Transverse colon (tissue), 4 donors: Measurements from ENCODE around the gene KMT2E. TPM values are rescaled to one million over a fixed set of nuclear protein-coding genes. Genes with fewer than 3 reads are reported as not detected.

Source experiments
- DNase-seq: peaks from one replicate; pipeline ENCODE4 v3.0.0-alpha.2; 2019
- H3K27ac ChIP-seq, 4 donors: fragments of 200-600 bp; sonication (generic); 2 replicates each; pipeline ENCODE4 v1.5.1; 2016 to 2018; ENCODE audit warnings: inconsistent platforms in 4 of 4
- H3K27me3 ChIP-seq: fragments of 200-600 bp; sonication (generic); 2 replicates; pipeline ENCODE4 v1.5.1; 2017; ENCODE audit warnings: inconsistent platforms
- H3K36me3 ChIP-seq, 4 donors: fragments of 200-600 bp; sonication (generic); 2 replicates each; pipeline ENCODE4 v1.5.1; 2017 to 2019; ENCODE audit warnings: inconsistent platforms in 4 of 4
- H3K4me1 ChIP-seq, 4 donors: fragments of 200-600 bp; sonication (generic); 2 replicates each; pipeline ENCODE4 v1.5.1; 2017 to 2020; ENCODE audit warnings: inconsistent platforms in 4 of 4
- H3K4me3 ChIP-seq, 4 donors: fragments of 200-600 bp; sonication (generic); 1 replicate in 1 of 4; 2 replicates in 3 of 4; pipeline versions ENCODE4 v1.5.1 to v1.6.1; 2017 to 2019; ENCODE audit warnings: inconsistent platforms in 4 of 4
- H3K9me3 ChIP-seq, 2 donors: fragments of 200-600 bp; sonication (generic); 2 replicates each; pipeline ENCODE4 v1.5.1; 2017 to 2019; ENCODE audit warnings: inconsistent platforms in 2 of 2
- CTCF ChIP-seq, 5 experiments: fragments of 200-600 bp in 3 of 5; fragments of 450-650 bp in 2 of 5; sonication (generic) in 3 of 5; IDR thresholded peaks; 1 replicate in 2 of 5; 2 replicates in 3 of 5; pipeline ENCODE4 v1.5.1; 2016 to 2017; ENCODE audit warnings: antibody characterized with exemption in 5 of 5, inconsistent platforms in 3 of 5, mild to moderate bottlenecking in 2 of 5, moderate library complexity in 1 of 5
- EP300 ChIP-seq: sonication (generic); formaldehyde crosslinking; IDR thresholded peaks from one replicate; pipeline ENCODE4 v1.6.1; 2017; ENCODE audit warnings: antibody characterized with exemption, low read depth
- POLR2A ChIP-seq: fragments of 450-650 bp; IDR thresholded peaks from one replicate; pipeline ENCODE4 v1.6.1; 2016; ENCODE audit warnings: antibody characterized with exemption, mild to moderate bottlenecking, moderate library complexity
- POLR2AphosphoS5 ChIP-seq, 3 donors: sonication (generic); formaldehyde crosslinking; IDR thresholded peaks; one replicate each; pipeline ENCODE4 v1.6.1; 2016; ENCODE audit warnings: antibody characterized with exemption in 3 of 3
- WGBS, 2 donors: methylation state at CpG; one replicate each; pipeline ENCODE4 v1.1.5; 2018; ENCODE audit warnings: low coverage in 1 of 2; 5-methylcytosine and 5-hydroxymethylcytosine counted together
- in situ Hi-C, 4 donors: fragments of 200-750 bp; cut with MboI; loops; one replicate each; pipeline versions ENCODE4 v1.15.0 to v1.15.1; 2017; ENCODE audit warnings: low sequenced_read_pairs in 3 of 4, low pct_ligation_motif_present in 1 of 4, low pct_unique_long_range_greater_than_20kb in 1 of 4
- intact Hi-C: fragments of 100-400 bp; cut with DNase I; formaldehyde crosslinking; loops from one replicate; pipeline ENCODE4 v1.15.1; 2023; ENCODE audit warnings: low total_unique reads
- total RNA-seq, 4 donors: library from RNA; depleted of rRNA; stranded (reverse); fragments of >200 nt; gene quantifications; one replicate each; pipeline ENCODE4 v1.1.0, GENCODE V29; 2016

Gene KMT2E
- 100 to 1,000 TPM in 3 of 4 donors, 10 to 100 TPM in 1; 86.8 to 362 (median 178) TPM for total RNA-seq

GRCh38 chr7:105013816-105014692 lies at the start of gene KMT2E:
Gene KMT2E (plus strand): TSS chr7:105014205. CDS start chr7:105040953, 26,748 bp downstream.
- Histone ChIP-seq H3K9me3 (no peaks in the 10 kb centered on the region), H3K27me3 (no peaks in the 10 kb centered on the region), H3K36me3 (no peaks in the 10 kb centered on the region), H3K27ac (peak within 1 kb of the TSS; percentile 98 to 100 (median 99)), H3K4me3 (peak within 1 kb of the TSS; percentile 86 to 88 (median 88)), H3K4me1 (peaks cover 8 to 39% (median 35%) of the 10 kb centered on the region in 4 donors)
- peak; percentile 91 for DNase-seq
- in situ Hi-C loops, result loop anchor here in 1 of 4 donors (10.0 kb wide), 1 partner anchor 69 kb away; no protein-coding TSS in a partner anchor
- TF ChIP-seq POLR2AphosphoS5 (IDR thresholded peaks at IDR 0.05) (peak; percentile 43 to 89 (median 69)), EP300 (peak; percentile 31), CTCF (IDR thresholded peaks at IDR 0.05) (peak in 3 of 5 experiments; percentile 11 to 45 (median 22)), POLR2A (no peak)
- 1 to 3% methylated on average over 6 to 44 of the region's 69 CpGs for WGBS, 2 donors
- intact Hi-C loops, result no loop called here

- 71 to 75% methylated on average over 6 of the region's 6 CpGs for WGBS, 2 donors
- in situ Hi-C loops, result no loop called here
- intact Hi-C loops, result no loop called here
- peaks cover 12 to 72% (median 27%) of the 10 kb centered on the region in 4 donors for H3K4me1 ChIP-seq
- H3K27ac ChIP-seq, result peak overlapping the region; percentile 9 to 20 (median 12)
- TF ChIP-seq CTCF (IDR thresholded peaks at IDR 0.05) (no peak), POLR2A (no peak), EP300 (no peak), POLR2AphosphoS5 (IDR thresholded peaks at IDR 0.05) (no peak)
- no peaks in the 10 kb centered on the region for H3K9me3 ChIP-seq
- DNase-seq, result no peak
- H3K4me3 ChIP-seq, result no peak overlapping the region
- no peaks in the 10 kb centered on the region for H3K36me3 ChIP-seq
- no peaks in the 10 kb centered on the region for H3K27me3 ChIP-seq
These were observed 49.3 kb upstream of the KMT2E start for GRCh38 chr7:104964626-104965236.

- Histone ChIP-seq H3K27ac (no peak overlapping the region), H3K9me3 (no peaks in the 10 kb centered on the region), H3K4me3 (no peak overlapping the region), H3K27me3 (no peaks in the 10 kb centered on the region), H3K36me3 (no peaks in the 10 kb centered on the region), H3K4me1 (peaks cover 12 to 75% (median 28%) of the 10 kb centered on the region in 4 donors)
- TF ChIP-seq EP300 (no peak), POLR2AphosphoS5 (IDR thresholded peaks at IDR 0.05) (no peak), CTCF (IDR thresholded peaks at IDR 0.05) (no peak), POLR2A (no peak)
- 94 to 100% methylated on average over 1 to 2 of the region's 2 CpGs for WGBS, 2 donors
- in situ Hi-C loops, result no loop called here
- intact Hi-C loops, result no loop called here
- no peak for DNase-seq
These were observed 48.0 kb upstream of the KMT2E start for GRCh38 chr7:104966022-104966421.

- Histone ChIP-seq H3K27me3 (no peaks in the 10 kb centered on the region), H3K36me3 (no peaks in the 10 kb centered on the region), H3K9me3 (no peaks in the 10 kb centered on the region), H3K27ac (peak overlapping the region in 2 of 4 donors; percentile 37 to 86), H3K4me1 (peaks cover 14 to 75% (median 28%) of the 10 kb centered on the region in 4 donors), H3K4me3 (no peak overlapping the region)
- in situ Hi-C loops (no loop called here), intact Hi-C loops (no loop called here)
- DNase-seq, result no peak
- WGBS, 2 donors, result 93 to 100% methylated on average over 2 of the region's 2 CpGs
- TF ChIP-seq EP300 (no peak), CTCF (IDR thresholded peaks at IDR 0.05) (no peak), POLR2AphosphoS5 (IDR thresholded peaks at IDR 0.05) (no peak), POLR2A (no peak)
These were observed 46.9 kb upstream of the KMT2E start for GRCh38 chr7:104967088-104967487.
